Mesendoderm (in vitro differentiated cells): ENCODE results near the gene ANK3.

Experiments used
- DNase-seq: peaks from one replicate; pipeline ENCODE4 v3.0.0; 2013
- H2AK5ac ChIP-seq: 2 replicates; pipeline ENCODE4 v1.6.1; 2013; ENCODE audit warnings: low read length, inconsistent platforms
- H2BK120ac ChIP-seq: 2 replicates; pipeline ENCODE4 v1.6.1; 2013; ENCODE audit warnings: low read depth, mild to moderate bottlenecking, low read length, moderate library complexity, mixed read lengths
- H2BK15ac ChIP-seq: replicated peaks from 2 replicates; pipeline ENCODE4 v1.6.1; 2013; ENCODE audit warnings: low read depth, mild to moderate bottlenecking, moderate library complexity
- H2BK5ac ChIP-seq: 2 replicates; pipeline ENCODE4 v1.6.1; 2013; ENCODE audit warnings: low read length, inconsistent platforms
- H3K18ac ChIP-seq: 2 replicates; pipeline ENCODE4 v1.6.1; 2013; ENCODE audit warnings: mild to moderate bottlenecking, low read length, mixed read lengths
- H3K23ac ChIP-seq: one replicate; pipeline ENCODE4 v1.6.1; 2013; ENCODE audit warnings: low read length
- H3K27ac ChIP-seq: 2 replicates; pipeline ENCODE4 v1.5.1; 2013; ENCODE audit warnings: low read depth, mild to moderate bottlenecking, inconsistent platforms, low read length, moderate library complexity
- H3K27me3 ChIP-seq: 2 replicates; pipeline ENCODE4 v1.6.1; 2013; ENCODE audit warnings: low read length, control low read depth, mild to moderate bottlenecking, inconsistent platforms; ENCODE audit not compliant: insufficient read depth, poor library complexity
- H3K36me3 ChIP-seq: 2 replicates; pipeline ENCODE4 v1.6.1; 2013; ENCODE audit warnings: low read length, inconsistent platforms; ENCODE audit not compliant: control insufficient read depth, insufficient read depth
- H3K4ac ChIP-seq: one replicate; pipeline ENCODE4 v1.6.1; 2013; ENCODE audit warnings: low read depth, mild to moderate bottlenecking, low read length, moderate library complexity
- H3K4me1 ChIP-seq: 2 replicates; pipeline ENCODE4 v1.6.1; 2013; ENCODE audit warnings: low read depth, low read length, inconsistent platforms; ENCODE audit not compliant: control insufficient read depth
- H3K4me2 ChIP-seq: 2 replicates; pipeline ENCODE4 v1.6.1; 2013; ENCODE audit warnings: low read length
- H3K4me3 ChIP-seq: 2 replicates; pipeline ENCODE4 v1.5.1; 2013; ENCODE audit warnings: mild to moderate bottlenecking, low read length
- H3K56ac ChIP-seq: one replicate; pipeline ENCODE4 v1.6.1; 2013; ENCODE audit warnings: low read length
- H3K79me1 ChIP-seq: 2 replicates; pipeline ENCODE4 v1.6.1; 2013; ENCODE audit warnings: low read length, inconsistent platforms
- H3K79me2 ChIP-seq: 2 replicates; pipeline ENCODE4 v1.6.1; 2013; ENCODE audit warnings: mild to moderate bottlenecking, low read length; ENCODE audit not compliant: control insufficient read depth, insufficient read depth
- H3K9ac ChIP-seq: 2 replicates; pipeline ENCODE4 v1.6.1; 2013; ENCODE audit warnings: low read length, inconsistent platforms
- H4K5ac ChIP-seq: one replicate; pipeline ENCODE4 v1.6.1; 2013; ENCODE audit warnings: low read length
- H4K8ac ChIP-seq: one replicate; pipeline ENCODE4 v1.6.1; 2013; ENCODE audit warnings: low read depth, mild to moderate bottlenecking, control low read depth, low read length, moderate library complexity
- WGBS: extraction: QIAGEN DNeasy Blood & Tissue Kit; methylation state at CpG from one replicate; pipeline ENCODE4 v1.1.7; 2013; ENCODE audit warnings: low lambda C conversion rate, missing lambda C conversion rate; ENCODE audit not compliant: insufficient coverage; ENCODE audit errors: extremely low coverage; 5-methylcytosine and 5-hydroxymethylcytosine counted together

ANK3 gene

GRCh38 chr10:60253484-60253883 is 136.2 kb downstream of the ANK3 start:
- H3K56ac ChIP-seq: no peak overlapping the region
- H3K79me2 ChIP-seq: no peaks in the 10 kb centered on the region
- H3K23ac ChIP-seq: no peak overlapping the region
- no peaks in the 10 kb centered on the region for H3K4me1 ChIP-seq
- H3K9ac ChIP-seq: no peak overlapping the region
- H3K36me3 ChIP-seq: no peaks in the 10 kb centered on the region
- DNase-seq: no peak
- H3K79me1 ChIP-seq: no peaks in the 10 kb centered on the region
- H2BK120ac ChIP-seq: no peak overlapping the region
- no peak overlapping the region for H4K5ac ChIP-seq
- no peaks in the 10 kb centered on the region for H3K27me3 ChIP-seq
- no peak overlapping the region for H4K8ac ChIP-seq
- H3K27ac ChIP-seq: no peak overlapping the region
- no peak overlapping the region for H2AK5ac ChIP-seq
- no peak overlapping the region for H3K4me2 ChIP-seq
- no peak overlapping the region for H2BK5ac ChIP-seq
- H3K18ac ChIP-seq: no peak overlapping the region
- no peak overlapping the region for H3K4me3 ChIP-seq
- H3K4ac ChIP-seq: no peak overlapping the region
- no peak overlapping the region for H2BK15ac ChIP-seq

- Histone ChIP-seq H3K4me2 (no peak overlapping the region), H3K4me3 (no peak overlapping the region), H3K23ac (no peak overlapping the region), H3K27ac (no peak overlapping the region), H3K4me1 (no peaks in the 10 kb centered on the region), H4K5ac (no peak overlapping the region), H3K79me1 (no peaks in the 10 kb centered on the region), H3K27me3 (no peaks in the 10 kb centered on the region), H3K79me2 (no peaks in the 10 kb centered on the region), H3K56ac (no peak overlapping the region), H3K36me3 (no peaks in the 10 kb centered on the region), H2BK15ac (no peak overlapping the region), H4K8ac (no peak overlapping the region), H2BK120ac (no peak overlapping the region), H2BK5ac (no peak overlapping the region), H3K9ac (no peak overlapping the region), H2AK5ac (no peak overlapping the region), H3K4ac (no peak overlapping the region), H3K18ac (no peak overlapping the region)
- DNase-seq: peak; percentile 8
- WGBS: no CpG with 5 or more reads among the region's 4 CpGs
Measured at GRCh38 chr10:60252688-60253087, 137.0 kb downstream of the ANK3 start.

- Histone ChIP-seq H3K18ac (no peak overlapping the region), H3K23ac (no peak overlapping the region), H3K4ac (no peak overlapping the region), H3K9ac (no peak overlapping the region), H3K79me1 (no peaks in the 10 kb centered on the region), H4K8ac (no peak overlapping the region), H2BK5ac (no peak overlapping the region), H2AK5ac (no peak overlapping the region), H2BK120ac (no peak overlapping the region), H3K4me1 (peaks cover 1% of the 10 kb centered on the region), H2BK15ac (no peak overlapping the region), H4K5ac (no peak overlapping the region), H3K4me3 (no peak overlapping the region), H3K56ac (no peak overlapping the region), H3K27me3 (no peaks in the 10 kb centered on the region), H3K27ac (no peak overlapping the region), H3K79me2 (no peaks in the 10 kb centered on the region), H3K4me2 (no peak overlapping the region), H3K36me3 (no peaks in the 10 kb centered on the region)
- no CpG with 5 or more reads among the region's 1 CpG for WGBS
- peak; percentile 94 for DNase-seq
Measured at GRCh38 chr10:60246382-60246781, 143.3 kb downstream of the ANK3 start.

- H2AK5ac ChIP-seq: no peak overlapping the region
- no peaks in the 10 kb centered on the region for H3K4me1 ChIP-seq
- no peak overlapping the region for H3K9ac ChIP-seq
- H3K27me3 ChIP-seq: no peaks in the 10 kb centered on the region
- no peak overlapping the region for H3K18ac ChIP-seq
- no peak for DNase-seq
- no CpG with 5 or more reads among the region's 1 CpG for WGBS
- no peak overlapping the region for H3K23ac ChIP-seq
- no peak overlapping the region for H3K56ac ChIP-seq
- H3K79me1 ChIP-seq: no peaks in the 10 kb centered on the region
- H4K8ac ChIP-seq: no peak overlapping the region
- H3K36me3 ChIP-seq: no peaks in the 10 kb centered on the region
- H2BK5ac ChIP-seq: no peak overlapping the region
- no peak overlapping the region for H2BK15ac ChIP-seq
- no peak overlapping the region for H3K4me3 ChIP-seq
- no peak overlapping the region for H3K4ac ChIP-seq
- H2BK120ac ChIP-seq: no peak overlapping the region
- no peak overlapping the region for H3K27ac ChIP-seq
- H3K4me2 ChIP-seq: no peak overlapping the region
- H4K5ac ChIP-seq: no peak overlapping the region
- no peaks in the 10 kb centered on the region for H3K79me2 ChIP-seq
Measured at GRCh38 chr10:60239228-60239627, 150.4 kb downstream of the ANK3 start.

- Histone ChIP-seq H3K79me1 (no peaks in the 10 kb centered on the region), H3K4ac (no peak overlapping the region), H3K4me2 (no peak overlapping the region), H2BK5ac (no peak overlapping the region), H4K5ac (no peak overlapping the region), H3K4me1 (no peaks in the 10 kb centered on the region), H2BK120ac (no peak overlapping the region), H2BK15ac (no peak overlapping the region), H3K27ac (no peak overlapping the region), H2AK5ac (no peak overlapping the region), H3K18ac (no peak overlapping the region), H3K23ac (no peak overlapping the region), H3K9ac (no peak overlapping the region), H3K79me2 (no peaks in the 10 kb centered on the region), H4K8ac (no peak overlapping the region), H3K27me3 (no peaks in the 10 kb centered on the region), H3K4me3 (no peak overlapping the region), H3K36me3 (no peaks in the 10 kb centered on the region), H3K56ac (no peak overlapping the region)
- DNase-seq: no peak
Measured at GRCh38 chr10:60238759-60239100, 150.9 kb downstream of the ANK3 start.

GRCh38 chr10:60237977-60238758 is 151.5 kb downstream of the ANK3 start:
- no peak overlapping the region for H3K4me2 ChIP-seq
- H3K4ac ChIP-seq: no peak overlapping the region
- no peaks in the 10 kb centered on the region for H3K4me1 ChIP-seq
- no peak overlapping the region for H3K18ac ChIP-seq
- peak; percentile 71 for DNase-seq
- no peaks in the 10 kb centered on the region for H3K79me2 ChIP-seq
- no peak overlapping the region for H2BK5ac ChIP-seq
- H3K27me3 ChIP-seq: no peaks in the 10 kb centered on the region
- H3K23ac ChIP-seq: no peak overlapping the region
- no peak overlapping the region for H4K5ac ChIP-seq
- WGBS: no CpG with 5 or more reads among the region's 6 CpGs
- H4K8ac ChIP-seq: no peak overlapping the region
- H3K56ac ChIP-seq: no peak overlapping the region
- no peaks in the 10 kb centered on the region for H3K36me3 ChIP-seq
- no peak overlapping the region for H3K9ac ChIP-seq
- H3K79me1 ChIP-seq: no peaks in the 10 kb centered on the region
- no peak overlapping the region for H2BK120ac ChIP-seq
- no peak overlapping the region for H3K27ac ChIP-seq
- H2BK15ac ChIP-seq: no peak overlapping the region
- H2AK5ac ChIP-seq: no peak overlapping the region
- no peak overlapping the region for H3K4me3 ChIP-seq
